HepG2 (cell line): Measurements from ENCODE around the gene FBXL7. TPM values are rescaled to one million over a fixed set of nuclear protein-coding genes. Genes with fewer than 3 reads are reported as not detected.

Source experiments
- ATAC-seq: fragments of 200-7000 bp; cut with Tn5 transposase; 3 replicates; pipeline ENCODE4 v1.9.1; 2020; ENCODE audit warnings: mild to moderate bottlenecking, moderate library complexity
- BruUV-seq: library from RNA; stranded (reverse); fragments of 400-500 nt; replicated peaks from 2 replicates; lab custom pipeline; 2021; lab: Mats Ljungman, UMichigan
- CTCF ChIA-PET: fragments of 300-600 bp; formaldehyde crosslinking; extraction: SDS; loops from one replicate; lab custom pipeline; 2021; ENCODE audit warnings: low total read pairs, inconsistent platforms, low intra/inter-chr PET ratio; lab: Yijun Ruan, JAX
- POLR2A ChIA-PET: fragments of 350-600 bp; sonication (Branson Sonifier 250); formaldehyde crosslinking; loops from one replicate; lab custom pipeline; 2020; ENCODE audit warnings: antibody characterized with exemption, inconsistent platforms; lab: Yijun Ruan, JAX
- DNase-seq: peaks from one replicate; pipeline ENCODE4 v3.0.0-alpha.2; 2015; ENCODE audit warnings: low spot score
- FAIRE-seq: peaks from 3 replicates; lab custom pipeline; 2011; peaks lifted over from hg19 to GRCh38; lab: Jason Lieb, UNC
- H2AFZ ChIP-seq: one replicate; pipeline ENCODE4 v1.6.1; 2011; ENCODE audit warnings: low read length, inconsistent platforms
- H3K27ac ChIP-seq: fragments of 300-600 bp; 3 replicates; pipeline ENCODE4 v1.8.0; 2011; ENCODE audit warnings: mixed run types, mild to moderate bottlenecking, mixed read lengths, low read length, inconsistent platforms; ENCODE audit not compliant: insufficient read depth; ENCODE audit errors: extremely low read length
- H3K27me3 ChIP-seq, 2 experiments: fragments of 200-600 bp in 1 of 2; 2 replicates in 1 of 2; 3 replicates in 1 of 2; pipeline versions ENCODE4 v1.6.0 to v1.8.0; 2011; ENCODE audit warnings: low read length in 2 of 2, mild to moderate bottlenecking in 2 of 2, moderate library complexity in 2 of 2, inconsistent platforms in 1 of 2; ENCODE audit not compliant: insufficient read depth in 2 of 2, control insufficient read depth in 1 of 2
- H3K36me3 ChIP-seq, 2 experiments: fragments of 200-600 bp in 1 of 2; replicated peaks in 1 of 2; 2 replicates in 1 of 2; 3 replicates in 1 of 2; pipeline versions ENCODE4 v1.5.1 to v1.8.0; 2011; ENCODE audit warnings: low read length in 2 of 2, inconsistent platforms in 1 of 2; ENCODE audit not compliant: insufficient read depth in 2 of 2, control insufficient read depth in 1 of 2
- H3K4me1 ChIP-seq: 2 replicates; pipeline ENCODE4 v1.5.1; 2012; ENCODE audit warnings: low read length, inconsistent platforms; ENCODE audit not compliant: insufficient read depth
- H3K4me2 ChIP-seq: 2 replicates; pipeline ENCODE4 v1.6.0; 2011; ENCODE audit warnings: low read depth, low read length, inconsistent platforms
- H3K4me3 ChIP-seq, 3 experiments: fragments of 200-600 bp in 1 of 3; sonication (generic), shearing (Covaris generic) in 1 of 3; replicated peaks in 1 of 3; 2 replicates each; pipeline ENCODE4 v1.5.1; 2011 to 2016; ENCODE audit warnings: low read length in 3 of 3, inconsistent platforms in 2 of 3, low read depth in 2 of 3, mild to moderate bottlenecking in 2 of 3, control low read depth in 1 of 3, mixed read lengths in 1 of 3; ENCODE audit not compliant: insufficient read depth in 1 of 3
- H3K79me2 ChIP-seq: one replicate; pipeline ENCODE4 v1.6.1; 2011; ENCODE audit warnings: low read length, inconsistent platforms; ENCODE audit not compliant: insufficient read depth
- H3K9ac ChIP-seq: 2 replicates; pipeline ENCODE4 v1.6.0; 2011; ENCODE audit warnings: mild to moderate bottlenecking, low read depth, low read length, inconsistent platforms; ENCODE audit not compliant: insufficient read depth
- H3K9me3 ChIP-seq: 2 replicates; pipeline ENCODE4 v1.5.1; 2012; ENCODE audit warnings: mild to moderate bottlenecking, low read length
- H4K20me1 ChIP-seq: 2 replicates; pipeline ENCODE4 v1.6.0; 2011; ENCODE audit warnings: inconsistent platforms, mild to moderate bottlenecking, low read length, moderate library complexity; ENCODE audit not compliant: insufficient read depth
- CTCF ChIP-seq: sonication (generic); formaldehyde crosslinking; IDR thresholded peaks from 2 replicates; pipeline ENCODE4 v1.5.0; 2020; ENCODE audit warnings: mild to moderate bottlenecking, missing genetic modification reagents, moderate library complexity
- FOXO1 ChIP-seq: sonication (generic); formaldehyde crosslinking; IDR thresholded peaks from 2 replicates; pipeline ENCODE4 v1.4.0; 2020; ENCODE audit warnings: missing genetic modification reagents
- HNF1B ChIP-seq: sonication (generic); formaldehyde crosslinking; IDR thresholded peaks from 2 replicates; pipeline ENCODE4 v1.5.1; 2020; ENCODE audit warnings: mild to moderate bottlenecking, moderate library complexity, missing genetic modification reagents
- NKX3-1 ChIP-seq: sonication (generic); formaldehyde crosslinking; IDR thresholded peaks from 2 replicates; pipeline ENCODE4 v1.5.0; 2020; ENCODE audit warnings: missing genetic modification reagents
- ONECUT2 ChIP-seq: sonication (generic); formaldehyde crosslinking; IDR thresholded peaks from 2 replicates; pipeline ENCODE4 v1.4.0; 2020; ENCODE audit warnings: missing genetic modification reagents
- SMYD3 ChIP-seq: sonication (generic); formaldehyde crosslinking; IDR thresholded peaks from 2 replicates; pipeline ENCODE4 v1.8.1; 2023; ENCODE audit warnings: mild to moderate bottlenecking, missing genetic modification reagents
- ZNF30 ChIP-seq: sonication (generic); formaldehyde crosslinking; IDR thresholded peaks from 2 replicates; pipeline ENCODE4 v1.5.0; 2020; ENCODE audit warnings: mild to moderate bottlenecking, missing genetic modification reagents
- ZNF468 ChIP-seq: sonication (generic); formaldehyde crosslinking; IDR thresholded peaks from 2 replicates; pipeline ENCODE4 v1.8.0; 2022; ENCODE audit warnings: mild to moderate bottlenecking, moderate library complexity, missing genetic modification reagents
- ZNF496 ChIP-seq: sonication (generic); formaldehyde crosslinking; IDR thresholded peaks from 2 replicates; pipeline ENCODE4 v1.8.1; 2023; ENCODE audit warnings: mild to moderate bottlenecking, moderate library complexity, missing genetic modification reagents; ENCODE audit not compliant: insufficient replicate concordance
- ZNF614 ChIP-seq: IDR thresholded peaks from 2 replicates; pipeline ENCODE4 v1.6.1; 2018; ENCODE audit warnings: missing biosample characterization, missing genetic modification reagents, inconsistent platforms, borderline replicate concordance
- ZNF841 ChIP-seq: sonication (generic); formaldehyde crosslinking; IDR thresholded peaks from 2 replicates; pipeline ENCODE4 v1.8.1; 2023; ENCODE audit warnings: missing genetic modification reagents, borderline replicate concordance
- WGBS: methylation state at CpG from one replicate; pipeline ENCODE4 v1.1.6; 2017; ENCODE audit warnings: low lambda C conversion rate; 5-methylcytosine and 5-hydroxymethylcytosine counted together
- in situ Hi-C: cut with HindIII; loops from 2 replicates; pipeline ENCODE4 v1.10.0; 2017; ENCODE audit warnings: low pct_unique_long_range_greater_than_20kb; ENCODE audit not compliant: extremely low pct_ligation_motif_present
- intact Hi-C: fragments of 100-400 bp; cut with micrococcal nuclease; formaldehyde crosslinking; loops from one replicate; pipeline ENCODE4 v1.10.0; 2022; ENCODE audit not compliant: unreplicated experiment
- polyA plus RNA-seq, 8 experiments: library from polyadenylated mRNA; depleted of rRNA in 3 of 8; stranded (reverse) in 7 of 8; unstranded in 1 of 8; fragments of >200 nt; fragmentation: Illumina TruSeq in 4 of 8; extraction: Trizol in 4 of 8; gene quantifications; 2 replicates each; pipeline versions ENCODE4 v1.2.1 to v1.2.3, GENCODE V29; 2011 to 2016; ENCODE audit warnings: low read depth in 4 of 8, missing spikeins in 1 of 8, mixed read lengths in 1 of 8; ENCODE audit not compliant: insufficient read depth in 1 of 8
- total RNA-seq, 5 experiments: library from RNA; depleted of rRNA; stranded (reverse); fragments of >200 nt; fragmentation: Illumina TruSeq; extraction: Trizol; gene quantifications; 2 replicates each; pipeline ENCODE4 v1.2.3, GENCODE V29; 2016; ENCODE audit warnings: low read depth in 1 of 5
- TF ChIP-seq, protein P1 (sequence below): sonication (generic); formaldehyde crosslinking; IDR thresholded peaks from 2 replicates; pipeline ENCODE4 v1.5.1; 2020; ENCODE audit warnings: missing genetic modification reagents, mild to moderate bottlenecking, borderline replicate concordance
- TF ChIP-seq, protein P2 (sequence below): IDR thresholded peaks from 2 replicates; pipeline ENCODE4 v1.6.1; 2012; ENCODE audit warnings: inconsistent platforms

FBXL7 gene
- total and polyA plus RNA-seq, 2 of the 13 experiments (the other 11 are each of a cell fraction or from before 2014, with no cell fraction given): 0.07 TPM; not detected in 1

DNA sequence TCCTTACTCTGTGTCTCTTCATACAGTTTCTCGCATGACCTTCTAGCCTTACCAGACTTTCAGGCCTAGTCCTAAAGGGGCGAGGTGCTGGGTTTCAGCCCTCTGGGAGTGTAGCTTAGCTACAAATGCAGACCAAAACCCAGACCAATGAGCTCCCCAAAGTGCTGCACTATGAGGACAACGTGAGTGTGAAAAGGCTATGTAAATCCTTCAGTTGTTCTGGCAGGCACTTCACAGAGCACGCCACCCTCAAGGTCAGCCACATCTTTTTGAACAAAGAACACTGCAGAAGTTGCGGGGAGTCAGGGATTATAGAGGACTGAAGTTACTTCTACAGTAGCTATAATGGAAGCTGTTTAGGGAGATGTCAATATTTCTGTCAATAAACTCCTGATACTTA, 377.9 kb downstream of the FBXL7 start:
- Histone ChIP-seq H3K36me3 (no peaks in the 10 kb centered on the region), H3K4me2 (no peak overlapping the region), H3K4me3 (no peak overlapping the region), H3K79me2 (no peaks in the 10 kb centered on the region), H3K9ac (no peak overlapping the region), H2AFZ (no peak overlapping the region), H3K4me1 (no peaks in the 10 kb centered on the region), H3K27ac (no peak overlapping the region), H3K9me3 (peaks cover 8% of the 10 kb centered on the region; the same call in 1 of the 2 replicates), H3K27me3 (no peaks in the 10 kb centered on the region), H4K20me1 (no peaks in the 10 kb centered on the region)
- no peak for TF ChIP-seq SMYD3
- no peak for TF ChIP-seq ZNF30 (CRISPR knock-in tag)
- no peak for TF ChIP-seq CTCF (CRISPR knock-in tag)
- TF ChIP-seq NKX3-1 (CRISPR knock-in tag): no peak
- TF ChIP-seq ONECUT2 (CRISPR knock-in tag): no peak
- no peak for TF ChIP-seq ZNF468 (CRISPR knock-in tag)
- no peak for TF ChIP-seq FOXO1 (CRISPR knock-in tag)
- no peak for TF ChIP-seq ZNF614 (CRISPR knock-in tag)
- TF ChIP-seq, protein P1, sequence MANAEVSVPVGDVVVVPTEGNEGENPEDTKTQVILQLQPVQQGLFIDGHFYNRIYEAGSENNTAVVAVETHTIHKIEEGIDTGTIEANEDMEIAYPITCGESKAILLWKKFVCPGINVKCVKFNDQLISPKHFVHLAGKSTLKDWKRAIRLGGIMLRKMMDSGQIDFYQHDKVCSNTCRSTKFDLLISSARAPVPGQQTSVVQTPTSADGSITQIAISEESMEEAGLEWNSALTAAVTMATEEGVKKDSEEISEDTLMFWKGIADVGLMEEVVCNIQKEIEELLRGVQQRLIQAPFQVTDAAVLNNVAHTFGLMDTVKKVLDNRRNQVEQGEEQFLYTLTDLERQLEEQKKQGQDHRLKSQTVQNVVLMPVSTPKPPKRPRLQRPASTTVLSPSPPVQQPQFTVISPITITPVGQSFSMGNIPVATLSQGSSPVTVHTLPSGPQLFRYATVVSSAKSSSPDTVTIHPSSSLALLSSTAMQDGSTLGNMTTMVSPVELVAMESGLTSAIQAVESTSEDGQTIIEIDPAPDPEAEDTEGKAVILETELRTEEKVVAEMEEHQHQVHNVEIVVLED (CRISPR knock-in tag): no peak
- TF ChIP-seq HNF1B: no peak
- TF ChIP-seq ZNF841 (CRISPR knock-in tag): no peak
- TF ChIP-seq, protein P2, sequence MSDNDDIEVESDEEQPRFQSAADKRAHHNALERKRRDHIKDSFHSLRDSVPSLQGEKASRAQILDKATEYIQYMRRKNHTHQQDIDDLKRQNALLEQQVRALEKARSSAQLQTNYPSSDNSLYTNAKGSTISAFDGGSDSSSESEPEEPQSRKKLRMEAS: no peak
- TF ChIP-seq ZNF496: no peak
- intact Hi-C loops: no loop called here
- WGBS: 24% methylated on average over 4 of the region's 5 CpGs
- CTCF ChIA-PET: no interaction called here
- no TSS peak for BruUV-seq
- POLR2A ChIA-PET: no interaction called here
- in situ Hi-C loops: no loop called here
- no peak for DNase-seq
- FAIRE-seq: no peak
- ATAC-seq: no peak
